HG03442 (cell line): ENCODE measurements around the gene MTUS2.

ENCODE experiments used
- ATAC-seq: cut with Tn5 transposase; IDR thresholded peaks from one replicate; pipeline ENCODE4 v1.9.1; 2021; ENCODE audit warnings: mild to moderate bottlenecking, moderate library complexity; ENCODE audit not compliant: unreplicated experiment

MTUS2 gene

GRCh38 chr13:29515372-29515771, 695.2 kb downstream of the MTUS2 start:
- ATAC-seq = no peak

- no peak for ATAC-seq
Observed at GRCh38 chr13:29516012-29516411, 695.9 kb downstream of the MTUS2 start.

- no peak for ATAC-seq
Observed at GRCh38 chr13:29516880-29517279, 696.7 kb downstream of the MTUS2 start.

DNA sequence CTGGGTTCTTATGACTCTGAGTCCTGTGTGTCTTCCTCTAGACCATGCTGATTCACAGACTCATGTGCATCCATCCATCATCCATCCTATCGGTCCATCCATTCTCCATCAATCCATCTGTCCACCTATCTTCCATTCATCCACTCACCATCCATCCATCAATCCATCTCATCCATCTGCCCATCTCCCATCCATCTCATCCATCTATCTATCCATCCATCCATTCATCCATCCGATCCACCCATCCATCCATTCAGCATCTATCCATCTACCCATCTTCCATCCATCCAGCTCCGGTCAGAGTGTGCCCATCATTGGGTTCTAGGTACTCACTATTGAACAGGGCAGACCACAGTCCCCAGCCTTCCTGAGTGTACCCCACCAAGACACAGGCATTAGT, 699.8 kb downstream of the MTUS2 start:
- no peak for ATAC-seq

DNA sequence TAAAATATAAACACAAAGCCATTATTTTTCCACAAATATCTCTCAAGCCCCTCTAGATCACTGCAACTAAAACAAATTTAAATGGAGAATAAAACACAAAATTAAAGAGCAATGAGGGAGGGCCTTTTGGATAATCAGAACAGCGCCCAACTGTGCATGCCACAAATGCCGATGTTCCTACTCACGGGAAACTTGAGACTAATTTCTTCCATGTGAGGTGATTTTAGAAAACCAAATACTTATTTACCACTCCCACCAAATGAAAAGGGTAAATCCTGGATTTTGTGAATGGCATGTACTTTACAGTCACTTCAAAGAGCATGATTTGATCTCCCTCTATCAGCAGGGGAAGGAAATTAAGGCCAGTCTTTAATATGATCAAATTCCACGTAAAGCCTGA, 700.5 kb downstream of the MTUS2 start:
- no peak for ATAC-seq

GRCh38 chr13:29521336-29521735, 701.2 kb downstream of the MTUS2 start:
- ATAC-seq = no peak

DNA sequence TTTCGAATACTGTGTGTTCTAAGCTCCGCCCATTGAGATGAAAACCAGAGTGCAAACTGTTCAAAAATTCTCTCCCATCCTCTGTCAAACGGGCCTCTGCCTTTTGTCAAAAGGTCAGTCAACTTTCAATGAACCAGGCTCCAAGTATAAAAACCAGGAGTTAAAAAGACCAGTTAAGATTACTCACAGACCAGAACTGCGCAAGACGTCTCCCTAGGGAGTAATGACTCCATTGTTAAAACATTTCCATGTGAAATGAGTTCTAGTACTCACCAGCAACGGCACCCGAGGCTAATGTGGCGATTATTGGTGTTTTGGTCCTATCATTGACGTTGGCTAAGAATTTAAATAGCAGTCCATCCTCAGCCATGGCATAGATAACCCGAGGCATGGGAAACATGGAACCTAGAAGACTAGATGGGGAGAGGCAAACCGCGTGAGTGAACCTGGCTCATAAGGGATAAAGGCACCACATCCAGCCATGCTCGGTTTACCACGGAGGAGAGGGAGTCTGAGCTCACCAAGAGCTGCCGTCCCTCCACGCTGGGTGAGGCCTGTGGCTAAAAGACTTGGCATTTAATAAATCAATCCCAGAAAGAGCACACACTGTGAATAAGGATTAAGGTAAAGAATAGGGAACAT, 702.0 kb downstream of the MTUS2 start:
- ATAC-seq = no peak

DNA sequence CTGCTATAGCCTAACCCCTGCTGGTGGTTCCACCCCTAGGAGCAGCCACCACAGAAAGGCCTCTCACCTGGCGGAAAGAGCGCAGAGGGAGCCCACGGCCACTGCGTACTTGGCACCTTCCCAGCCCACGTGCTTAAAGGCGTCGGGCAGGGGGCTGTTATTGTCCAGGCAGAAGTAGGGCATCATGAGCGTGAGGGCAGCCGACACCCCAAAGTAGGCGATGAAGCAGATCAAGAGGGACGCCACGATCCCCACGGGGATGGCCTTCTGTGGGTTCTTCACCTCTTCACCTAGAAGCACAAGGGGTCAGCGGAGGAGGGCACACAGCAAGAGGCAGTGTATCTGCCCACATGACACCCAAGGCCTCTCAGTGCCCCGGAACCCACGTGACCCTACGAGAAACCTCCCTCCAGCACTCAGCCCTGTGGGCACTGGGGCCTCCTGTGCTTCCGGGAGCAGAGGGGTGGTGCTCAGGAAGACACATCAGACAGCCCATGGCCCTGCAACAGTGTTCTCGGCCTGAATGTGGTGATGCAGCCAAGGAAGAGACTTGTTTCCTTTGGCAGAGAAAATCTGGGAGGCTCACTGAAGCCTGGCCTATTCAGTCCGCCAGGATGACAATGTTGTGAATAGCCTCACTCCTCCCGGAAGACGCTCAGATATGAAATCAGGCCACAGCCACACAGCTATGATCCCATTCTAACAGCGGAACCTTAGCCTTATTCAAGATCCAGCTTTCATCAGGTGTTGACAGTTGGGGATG, 703.2 kb downstream of the MTUS2 start:
- no peak for ATAC-seq

- ATAC-seq = no peak
Observed at GRCh38 chr13:29524176-29524575, 704.0 kb downstream of the MTUS2 start.

DNA sequence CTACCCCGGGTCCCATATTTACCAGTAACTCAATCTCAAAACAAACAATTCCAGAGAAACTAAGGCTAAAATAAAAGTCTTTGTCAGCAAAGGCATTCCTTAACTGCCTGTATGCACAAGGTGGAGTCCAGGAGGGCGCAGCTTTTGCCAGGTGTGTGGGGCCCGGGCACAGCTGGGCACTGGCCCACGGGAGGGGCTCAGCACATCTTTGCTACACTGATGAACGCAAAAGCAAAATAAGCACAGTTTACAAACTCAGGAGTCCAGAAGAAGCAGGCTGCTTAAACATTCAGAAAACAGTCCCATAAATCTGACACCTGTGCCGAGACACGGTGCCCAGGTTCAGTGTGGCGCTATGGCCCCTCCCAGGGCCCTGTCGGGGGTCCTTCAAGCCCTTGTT, 704.5 kb downstream of the MTUS2 start:
- ATAC-seq = no peak

DNA sequence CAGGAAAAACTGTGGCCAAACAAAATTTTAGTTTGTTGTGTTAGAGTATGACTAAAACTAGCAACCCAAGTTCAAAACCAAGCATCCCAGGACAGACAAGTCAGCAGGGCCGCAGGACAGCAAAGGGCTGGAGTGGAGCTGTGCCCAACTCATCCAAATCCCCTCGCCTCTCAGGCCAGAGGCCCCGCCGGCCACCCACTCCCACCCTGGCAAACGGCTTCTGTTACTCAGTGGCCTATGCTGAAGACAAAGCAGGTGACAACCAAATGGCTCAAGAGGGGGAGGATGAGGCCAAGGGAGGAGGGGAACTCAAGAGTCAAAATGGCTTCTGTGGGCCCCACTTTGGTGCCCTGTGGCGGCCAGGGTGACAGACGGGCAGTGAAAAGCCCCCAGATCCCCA, 705.6 kb downstream of the MTUS2 start:
- no peak for ATAC-seq

DNA sequence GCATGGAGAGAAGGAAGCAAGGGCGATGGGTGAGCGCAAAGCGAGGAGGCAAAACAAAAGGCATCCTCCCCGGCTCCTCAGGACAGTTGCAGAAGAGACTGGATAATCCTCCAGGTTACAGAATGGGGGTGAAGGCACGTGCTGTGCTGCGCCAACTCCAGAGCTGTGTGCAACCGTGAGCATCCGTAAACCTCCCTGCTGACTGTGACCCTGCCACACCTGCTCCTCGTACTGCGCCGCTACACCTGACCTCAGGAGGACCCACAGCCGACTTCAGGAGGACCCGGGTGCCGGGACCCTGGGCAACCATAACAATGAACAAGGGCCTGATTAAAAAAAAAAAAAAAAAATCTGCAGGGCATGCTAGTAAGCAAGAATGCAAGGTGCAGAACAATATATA, 706.6 kb downstream of the MTUS2 start:
- no peak for ATAC-seq

DNA sequence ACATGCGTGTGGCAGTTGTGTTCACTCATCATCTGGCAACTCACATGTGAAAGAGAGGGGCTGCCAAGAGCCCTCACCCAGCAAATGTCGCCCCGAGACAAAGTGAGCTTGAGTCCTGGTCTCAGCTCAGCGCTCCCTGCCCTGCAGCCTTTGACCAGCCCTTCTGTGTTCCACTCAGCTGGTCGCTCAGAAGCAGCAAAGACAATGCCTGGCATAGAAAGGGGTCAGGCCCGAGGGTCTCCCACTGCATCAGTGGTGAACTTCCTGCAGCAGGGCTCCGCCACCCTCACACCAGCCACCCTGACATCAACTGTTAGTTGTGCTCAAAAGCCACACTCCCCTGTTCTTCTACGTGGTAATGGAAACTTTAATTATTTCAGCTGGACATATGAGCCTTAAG, 707.4 kb downstream of the MTUS2 start:
- ATAC-seq = no peak

DNA sequence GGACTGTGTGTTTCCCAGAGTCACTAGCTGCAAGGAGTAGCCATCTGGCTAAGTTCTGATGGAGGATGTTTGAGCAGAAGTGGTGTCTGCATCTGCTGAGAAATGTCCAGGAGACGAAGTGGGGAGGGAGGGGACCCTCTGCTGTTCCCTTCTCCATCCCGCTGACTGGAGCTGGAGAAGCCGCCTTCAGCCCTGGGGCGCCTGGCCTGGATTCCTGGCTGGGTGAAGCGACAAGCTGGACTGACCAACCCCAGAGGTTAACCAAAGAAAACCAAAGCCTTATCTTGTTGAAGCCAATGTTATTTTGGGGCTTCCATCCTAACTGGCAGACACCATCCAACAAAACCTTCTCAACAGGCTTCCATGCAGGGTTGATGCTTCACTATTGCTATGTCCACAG, 707.8 kb downstream of the MTUS2 start:
- ATAC-seq = no peak

- ATAC-seq = no peak
Observed at GRCh38 chr13:29529754-29530153, 709.6 kb downstream of the MTUS2 start.

GRCh38 chr13:29530901-29531300, 710.8 kb downstream of the MTUS2 start:
- ATAC-seq = no peak

- no peak for ATAC-seq
Observed at GRCh38 chr13:29532116-29532515, 712.0 kb downstream of the MTUS2 start.

GRCh38 chr13:29532821-29533220, 712.7 kb downstream of the MTUS2 start:
- no peak for ATAC-seq

DNA sequence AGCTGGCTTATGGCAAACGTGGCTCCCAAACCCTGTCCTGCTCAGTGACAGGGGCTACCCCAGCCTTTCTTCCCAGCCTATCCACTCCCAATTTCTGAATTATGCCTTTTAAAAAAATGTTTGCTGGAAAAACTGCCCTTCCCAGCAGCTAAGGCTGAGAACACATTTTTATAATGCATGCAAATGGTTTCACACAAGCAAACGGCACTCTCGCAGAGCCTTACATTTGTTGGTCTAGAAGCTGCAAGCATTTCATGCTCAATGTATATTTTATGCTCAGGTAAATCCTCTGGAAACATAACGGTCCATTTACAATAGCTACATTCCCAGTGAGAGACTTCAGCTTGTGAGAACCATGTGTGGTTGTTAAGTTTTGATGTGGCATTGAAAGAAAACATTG, 713.9 kb downstream of the MTUS2 start:
- ATAC-seq = no peak

- ATAC-seq = no peak
Observed at GRCh38 chr13:29535663-29536655, 715.8 kb downstream of the MTUS2 start.

DNA sequence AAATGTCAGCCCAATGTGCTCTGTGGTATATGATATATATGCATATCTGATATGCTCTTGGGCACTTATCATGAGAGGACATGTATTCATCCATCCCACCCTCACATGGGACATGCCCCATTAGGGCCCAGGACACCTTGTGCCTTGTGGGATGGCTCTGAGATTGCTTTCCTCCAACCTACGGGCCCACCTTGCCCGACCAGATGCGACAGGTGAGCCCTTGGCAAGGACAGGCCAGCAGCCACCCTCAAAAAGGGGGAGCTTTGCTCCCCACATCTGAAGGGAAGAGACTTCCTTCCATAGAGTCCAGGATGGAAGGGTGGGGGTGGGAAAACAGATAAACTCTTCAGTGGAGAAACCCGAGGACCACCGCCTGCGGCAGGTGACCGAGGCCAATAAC, 716.7 kb downstream of the MTUS2 start:
- ATAC-seq = no peak
